NT2/D1 (cell line): ENCODE data around the gene TXNDC12.

Source experiments
- DNase-seq: peaks from one replicate; pipeline ENCODE4 v3.0.0-alpha.2; 2011; ENCODE audit warnings: low read depth, low spot score
- H3K27me3 ChIP-seq: 2 replicates; pipeline ENCODE4 v1.6.0; 2011; ENCODE audit warnings: mild to moderate bottlenecking; ENCODE audit not compliant: insufficient read length, insufficient read depth
- H3K36me3 ChIP-seq: 2 replicates; pipeline ENCODE4 v1.6.1; 2011; ENCODE audit warnings: mild to moderate bottlenecking, low read length, mixed read lengths; ENCODE audit not compliant: insufficient read depth, insufficient read length
- H3K4me1 ChIP-seq: 2 replicates; pipeline ENCODE4 v1.5.1; 2011; ENCODE audit not compliant: insufficient read depth, insufficient read length
- H3K4me3 ChIP-seq: 2 replicates; pipeline ENCODE4 v1.5.1; 2011; ENCODE audit warnings: low read depth; ENCODE audit not compliant: insufficient read length
- H3K9ac ChIP-seq: 2 replicates; pipeline ENCODE4 v1.6.0; 2011; ENCODE audit warnings: low read depth; ENCODE audit not compliant: insufficient read length
- H3K9me3 ChIP-seq: 2 replicates; pipeline ENCODE4 v1.5.1; 2011; ENCODE audit warnings: mild to moderate bottlenecking, low read length; ENCODE audit not compliant: insufficient read depth
- SUZ12 ChIP-seq: IDR thresholded peaks from 2 replicates; pipeline ENCODE4 v1.6.1; 2011; ENCODE audit not compliant: insufficient read length, insufficient read depth; ENCODE audit errors: extremely low read depth
- YY1 ChIP-seq: IDR thresholded peaks from 2 replicates; pipeline ENCODE4 v1.6.1; 2011; ENCODE audit not compliant: insufficient read length, insufficient read depth
- ZNF274 ChIP-seq: IDR thresholded peaks from 2 replicates; pipeline ENCODE4 v1.6.1; 2011; ENCODE audit warnings: mild to moderate bottlenecking, low read depth, low read length

The TXNDC12 gene

DNA sequence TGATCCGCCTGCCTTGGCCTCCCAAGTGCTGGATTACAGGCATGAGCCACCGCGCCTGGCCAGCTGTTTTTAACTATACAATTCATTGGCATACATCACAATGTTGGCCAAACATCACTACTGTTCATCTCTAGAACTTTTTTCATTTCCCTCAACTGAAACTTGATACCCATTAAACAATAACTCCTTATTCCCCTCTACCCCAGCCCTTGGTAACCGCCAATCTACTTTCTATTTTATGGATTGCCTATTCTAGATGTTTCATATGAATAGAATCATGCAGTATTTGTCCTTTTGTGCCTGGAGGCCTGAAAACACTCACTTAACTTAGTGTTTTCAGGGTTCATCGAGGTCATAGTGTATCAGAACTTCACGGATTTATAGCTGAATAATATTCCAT lies 17.3 kb upstream of the TXNDC12 start:
- no peaks in the 10 kb centered on the region for H3K27me3 ChIP-seq
- no peak overlapping the region for H3K9ac ChIP-seq
- no peaks in the 10 kb centered on the region for H3K4me1 ChIP-seq
- peaks cover 47% of the 10 kb centered on the region for H3K36me3 ChIP-seq
- no peak overlapping the region for H3K4me3 ChIP-seq
- H3K9me3 ChIP-seq, result no peaks in the 10 kb centered on the region
- TF ChIP-seq YY1, result no peak
- TF ChIP-seq SUZ12, result no peak
- TF ChIP-seq ZNF274, result no peak
- no peak for DNase-seq

- Histone ChIP-seq H3K4me1 (no peaks in the 10 kb centered on the region), H3K9ac (no peak overlapping the region), H3K9me3 (no peaks in the 10 kb centered on the region), H3K27me3 (no peaks in the 10 kb centered on the region), H3K4me3 (no peak overlapping the region), H3K36me3 (peaks cover 47% of the 10 kb centered on the region)
- TF ChIP-seq YY1, result no peak
- TF ChIP-seq SUZ12, result no peak
- TF ChIP-seq ZNF274, result no peak
- DNase-seq, result no peak
Observed at GRCh38 chr1:52070704-52071103, 15.7 kb upstream of the TXNDC12 start.

DNA sequence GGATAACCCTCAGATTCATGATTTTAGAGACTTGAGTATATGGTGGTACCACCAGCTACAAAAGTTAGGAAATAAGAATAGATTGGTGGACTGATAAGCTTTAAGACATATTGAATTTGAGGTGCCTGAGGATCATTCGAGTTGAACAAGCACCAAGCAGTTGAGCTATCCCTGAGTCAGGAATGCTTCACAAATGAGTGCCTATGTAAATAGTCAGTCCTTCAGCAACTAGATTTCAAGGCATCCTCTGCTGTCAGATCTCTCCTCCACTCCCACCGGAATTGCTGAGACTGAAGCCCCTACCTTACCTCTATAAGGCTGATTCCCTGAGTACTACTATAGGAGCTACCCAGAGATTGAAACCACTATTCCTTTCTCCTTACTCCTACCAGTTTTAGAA lies 8.2 kb upstream of the TXNDC12 start:
- no peak for DNase-seq
- Histone ChIP-seq H3K36me3 (peaks cover 70% of the 10 kb centered on the region), H3K9me3 (no peaks in the 10 kb centered on the region), H3K4me1 (no peaks in the 10 kb centered on the region), H3K27me3 (no peaks in the 10 kb centered on the region), H3K9ac (no peak overlapping the region), H3K4me3 (no peak overlapping the region)
- TF ChIP-seq SUZ12, result no peak
- TF ChIP-seq YY1, result no peak
- no peak for TF ChIP-seq ZNF274

GRCh38 chr1:52060822-52061221 lies 5.8 kb upstream of the TXNDC12 start:
- no peak for DNase-seq
- Histone ChIP-seq H3K9me3 (no peaks in the 10 kb centered on the region), H3K4me3 (no peak overlapping the region), H3K9ac (no peak overlapping the region), H3K27me3 (no peaks in the 10 kb centered on the region), H3K4me1 (no peaks in the 10 kb centered on the region), H3K36me3 (peaks cover 56% of the 10 kb centered on the region)
- TF ChIP-seq ZNF274 (no peak), SUZ12 (no peak), YY1 (no peak)

DNA sequence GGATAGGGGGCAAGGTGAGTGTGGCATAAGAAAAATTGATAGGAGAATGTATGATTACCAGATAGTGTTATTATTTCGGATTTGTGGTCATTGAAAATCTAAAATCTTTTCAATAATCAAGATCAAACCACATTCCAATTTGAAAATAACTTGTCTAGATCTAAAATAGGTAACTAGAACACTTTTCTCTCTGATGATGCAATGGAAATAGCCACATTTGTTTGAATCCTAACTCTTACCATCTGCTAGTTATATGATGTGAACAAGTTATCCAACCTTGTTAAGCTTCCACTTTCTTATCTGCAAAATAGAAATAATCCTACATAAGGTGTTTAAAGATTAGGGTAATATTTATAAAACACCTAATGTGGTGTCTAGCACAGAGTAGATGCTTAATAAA lies 4.9 kb upstream of the TXNDC12 start:
- H3K36me3 ChIP-seq, result peaks cover 46% of the 10 kb centered on the region

DNA sequence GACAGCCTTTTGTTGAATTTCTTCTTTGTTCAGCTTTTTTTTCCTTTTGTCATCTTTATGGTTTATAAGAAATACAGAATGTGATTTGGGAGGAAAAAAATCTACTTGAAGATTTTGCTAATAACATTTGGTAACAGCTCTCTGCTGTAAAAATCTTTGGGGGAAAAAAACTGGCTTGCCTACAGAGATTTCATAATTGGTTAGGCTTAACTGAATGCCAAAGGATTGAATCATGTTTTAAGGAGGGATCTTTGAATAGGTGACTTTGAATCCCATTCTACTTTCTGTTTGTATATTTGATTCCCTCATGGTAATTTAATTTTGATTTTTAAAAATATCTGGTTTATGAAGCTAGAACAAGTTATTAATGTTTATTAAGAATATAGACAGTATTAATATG lies 4.3 kb upstream of the TXNDC12 start:
- Histone ChIP-seq H3K4me3 (no peak overlapping the region), H3K27me3 (no peaks in the 10 kb centered on the region), H3K36me3 (peaks cover 41% of the 10 kb centered on the region), H3K9ac (no peak overlapping the region), H3K4me1 (no peaks in the 10 kb centered on the region), H3K9me3 (no peaks in the 10 kb centered on the region)
- TF ChIP-seq YY1 (no peak), ZNF274 (no peak), SUZ12 (no peak)
- no peak for DNase-seq

More for the DNA sequence above, 4.9 kb upstream of the TXNDC12 start:
- H3K9me3 ChIP-seq, result no peaks in the 10 kb centered on the region
- H3K4me1 ChIP-seq, result no peaks in the 10 kb centered on the region
- H3K4me3 ChIP-seq, result no peak overlapping the region
- TF ChIP-seq SUZ12 (no peak), YY1 (no peak), ZNF274 (no peak)
- no peak for DNase-seq
- no peak overlapping the region for H3K9ac ChIP-seq
- no peaks in the 10 kb centered on the region for H3K27me3 ChIP-seq

GRCh38 chr1:52057876-52058415 lies 3.0 kb upstream of the TXNDC12 start:
- DNase-seq, result no peak
- Histone ChIP-seq H3K27me3 (no peaks in the 10 kb centered on the region), H3K9ac (no peak overlapping the region), H3K9me3 (no peaks in the 10 kb centered on the region), H3K4me1 (no peaks in the 10 kb centered on the region), H3K36me3 (peaks cover 27% of the 10 kb centered on the region), H3K4me3 (peak overlapping the region; percentile 89)
- TF ChIP-seq ZNF274 (no peak), YY1 (no peak), SUZ12 (no peak)

DNA sequence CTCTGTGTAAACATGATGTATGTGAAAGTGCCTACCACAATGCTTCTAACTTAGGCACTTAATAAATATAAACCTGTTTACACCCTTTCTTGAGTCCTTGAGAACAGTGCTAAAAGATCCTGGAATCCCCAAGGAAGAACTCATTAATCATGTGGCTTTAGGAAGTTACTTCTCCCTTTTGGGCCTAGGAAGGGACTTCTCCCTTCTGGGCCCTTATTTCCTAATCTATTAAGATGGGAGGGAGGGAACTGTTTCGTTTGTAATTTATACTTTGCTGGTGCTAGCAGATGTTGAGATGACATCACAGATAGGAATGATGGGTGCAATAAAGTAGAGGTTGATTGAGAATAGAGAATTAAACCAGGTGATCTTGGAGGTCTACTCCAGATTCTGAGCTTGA lies 2.3 kb upstream of the TXNDC12 start:
- Histone ChIP-seq H3K4me1 (no peaks in the 10 kb centered on the region), H3K4me3 (peak overlapping the region; percentile 89), H3K9ac (peak overlapping the region; percentile 89), H3K36me3 (peaks cover 26% of the 10 kb centered on the region), H3K9me3 (no peaks in the 10 kb centered on the region), H3K27me3 (no peaks in the 10 kb centered on the region)
- TF ChIP-seq YY1, result no peak
- TF ChIP-seq SUZ12, result no peak
- no peak for TF ChIP-seq ZNF274
- DNase-seq, result no peak

- H3K4me1 ChIP-seq, result no peaks in the 10 kb centered on the region
Observed at GRCh38 chr1:52056937-52057231, 1.9 kb upstream of the TXNDC12 start.

More at GRCh38 chr1:52056937-52057231, 1.9 kb upstream of the TXNDC12 start:
- Histone ChIP-seq H3K9me3 (no peaks in the 10 kb centered on the region), H3K4me3 (peak overlapping the region; percentile 89), H3K27me3 (no peaks in the 10 kb centered on the region), H3K9ac (peak overlapping the region; percentile 89), H3K36me3 (peaks cover 29% of the 10 kb centered on the region)
- no peak for TF ChIP-seq SUZ12
- no peak for TF ChIP-seq ZNF274
- no peak for TF ChIP-seq YY1
- DNase-seq, result no peak
